Skin epidermis (tissue), 12 donors: ENCODE data around the gene NADK2.

ENCODE experiments used
- H3K27ac ChIP-seq, 21 experiments: fragments of 200-600 bp; sonication (generic) in 11 of 21; one replicate each; pipeline ENCODE4 v1.5.0; 2020; ENCODE audit warnings: mild to moderate bottlenecking in 3 of 21, inconsistent platforms in 2 of 21, moderate library complexity in 2 of 21
- H3K4me3 ChIP-seq, 7 experiments: fragments of 200-600 bp; sonication (generic) in 2 of 7; one replicate each; pipeline ENCODE4 v1.5.0; 2020; ENCODE audit warnings: inconsistent platforms in 2 of 7, mild to moderate bottlenecking in 2 of 7, moderate library complexity in 1 of 7

Gene NADK2

DNA sequence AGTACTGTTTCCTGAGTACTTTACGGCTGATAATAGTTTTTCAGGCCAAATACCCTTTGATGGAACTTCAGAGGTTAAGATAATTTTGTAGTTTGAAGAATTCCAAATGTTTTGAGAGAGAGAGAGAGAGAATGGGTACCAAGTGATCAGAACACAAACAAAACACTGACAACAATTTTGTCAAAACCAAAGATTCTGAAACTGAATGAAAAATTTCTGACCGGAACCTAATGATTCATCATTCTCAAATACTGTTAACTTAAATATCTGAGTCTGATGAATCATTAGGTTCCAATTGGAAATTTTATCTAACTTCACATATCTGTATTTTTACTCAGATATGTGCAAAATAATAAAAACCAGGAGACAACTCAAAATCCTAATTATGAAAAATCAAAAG lies 94.0 kb downstream of the NADK2 start:
- Histone ChIP-seq H3K27ac (no peak overlapping the region), H3K4me3 (no peak overlapping the region)

DNA sequence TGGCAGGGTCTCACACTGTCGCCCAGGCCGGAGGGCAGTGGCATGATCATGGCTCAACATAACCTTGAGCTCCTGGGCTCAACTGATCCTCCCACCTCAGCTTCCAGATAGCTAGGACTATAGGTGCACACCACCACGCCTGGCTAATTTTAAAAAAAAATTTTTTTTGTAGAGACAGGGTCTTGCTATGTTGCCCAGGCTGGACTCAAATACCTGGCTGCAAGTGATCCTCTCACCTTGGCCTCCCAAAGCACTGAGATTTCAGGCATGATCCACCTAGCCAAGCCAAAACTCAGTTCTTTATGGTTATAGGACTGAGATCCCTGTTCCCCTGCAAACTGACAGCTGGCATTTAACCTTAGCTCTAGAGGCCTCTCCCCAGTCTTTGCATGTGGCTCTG lies 95.3 kb downstream of the NADK2 start:
- Histone ChIP-seq H3K4me3 (no peak overlapping the region), H3K27ac (no peak overlapping the region)

DNA sequence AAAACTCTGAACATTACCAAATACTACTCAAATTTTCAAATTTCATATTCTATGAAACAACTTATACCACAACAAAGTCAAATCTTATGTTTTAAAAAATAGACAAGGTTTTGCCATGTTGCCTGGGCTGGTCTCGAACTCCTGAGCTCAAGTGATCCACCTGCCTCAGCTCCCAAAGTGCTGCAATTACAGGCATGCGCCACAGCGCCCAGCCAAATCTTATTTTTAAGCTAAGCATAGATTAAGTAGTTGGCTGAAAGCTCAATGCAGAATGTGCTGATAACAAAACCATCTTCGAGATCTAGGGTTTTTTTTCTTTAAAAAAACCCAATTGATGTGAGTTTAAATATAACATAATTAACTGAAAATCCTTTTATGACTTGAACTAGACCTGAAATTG lies 96.4 kb downstream of the NADK2 start:
- Histone ChIP-seq H3K27ac (no peak overlapping the region), H3K4me3 (no peak overlapping the region)
